HFF-Myc (cell line): ENCODE data around the gene ANHX.

Source experiments
- DNase-seq: peaks from one replicate; pipeline ENCODE4 v3.0.0-alpha.2; 2011; ENCODE audit warnings: low read depth; ENCODE audit errors: extremely low read depth
- H3K4me3 ChIP-seq: replicated peaks from 2 replicates; pipeline ENCODE4 v1.5.1; 2011; ENCODE audit warnings: low read depth, mild to moderate bottlenecking, control low read depth, low read length
- TF ChIP-seq, protein P1 (sequence below): IDR thresholded peaks from 2 replicates; pipeline ENCODE4 v1.5.1; 2012; ENCODE audit warnings: mild to moderate bottlenecking, low read depth, low read length, control low read depth; ENCODE audit errors: missing control alignments

The ANHX gene

DNA sequence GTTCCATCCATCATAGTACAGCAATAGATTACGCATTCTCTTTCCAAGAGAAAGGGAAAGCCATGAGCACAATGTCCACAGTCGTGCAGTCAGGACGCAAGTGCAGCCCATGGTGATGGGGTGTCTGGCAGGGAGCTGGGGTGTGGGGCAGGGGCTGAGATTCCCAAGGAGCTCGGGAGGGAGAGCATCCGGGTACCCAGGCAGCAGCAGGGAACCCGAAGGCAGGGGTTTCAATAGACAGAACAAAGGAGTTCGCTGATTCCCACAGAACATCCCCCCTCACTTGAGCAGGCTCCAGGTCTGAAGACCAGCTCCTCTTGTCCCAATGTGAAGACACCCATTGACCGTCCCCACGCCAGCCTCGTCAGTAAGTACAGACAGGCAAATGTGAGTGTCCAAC, 13.5 kb downstream of the ANHX start:
- H3K4me3 ChIP-seq: no peak overlapping the region
- TF ChIP-seq, protein P1, sequence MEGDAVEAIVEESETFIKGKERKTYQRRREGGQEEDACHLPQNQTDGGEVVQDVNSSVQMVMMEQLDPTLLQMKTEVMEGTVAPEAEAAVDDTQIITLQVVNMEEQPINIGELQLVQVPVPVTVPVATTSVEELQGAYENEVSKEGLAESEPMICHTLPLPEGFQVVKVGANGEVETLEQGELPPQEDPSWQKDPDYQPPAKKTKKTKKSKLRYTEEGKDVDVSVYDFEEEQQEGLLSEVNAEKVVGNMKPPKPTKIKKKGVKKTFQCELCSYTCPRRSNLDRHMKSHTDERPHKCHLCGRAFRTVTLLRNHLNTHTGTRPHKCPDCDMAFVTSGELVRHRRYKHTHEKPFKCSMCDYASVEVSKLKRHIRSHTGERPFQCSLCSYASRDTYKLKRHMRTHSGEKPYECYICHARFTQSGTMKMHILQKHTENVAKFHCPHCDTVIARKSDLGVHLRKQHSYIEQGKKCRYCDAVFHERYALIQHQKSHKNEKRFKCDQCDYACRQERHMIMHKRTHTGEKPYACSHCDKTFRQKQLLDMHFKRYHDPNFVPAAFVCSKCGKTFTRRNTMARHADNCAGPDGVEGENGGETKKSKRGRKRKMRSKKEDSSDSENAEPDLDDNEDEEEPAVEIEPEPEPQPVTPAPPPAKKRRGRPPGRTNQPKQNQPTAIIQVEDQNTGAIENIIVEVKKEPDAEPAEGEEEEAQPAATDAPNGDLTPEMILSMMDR: no peak
- no peak for DNase-seq

DNA sequence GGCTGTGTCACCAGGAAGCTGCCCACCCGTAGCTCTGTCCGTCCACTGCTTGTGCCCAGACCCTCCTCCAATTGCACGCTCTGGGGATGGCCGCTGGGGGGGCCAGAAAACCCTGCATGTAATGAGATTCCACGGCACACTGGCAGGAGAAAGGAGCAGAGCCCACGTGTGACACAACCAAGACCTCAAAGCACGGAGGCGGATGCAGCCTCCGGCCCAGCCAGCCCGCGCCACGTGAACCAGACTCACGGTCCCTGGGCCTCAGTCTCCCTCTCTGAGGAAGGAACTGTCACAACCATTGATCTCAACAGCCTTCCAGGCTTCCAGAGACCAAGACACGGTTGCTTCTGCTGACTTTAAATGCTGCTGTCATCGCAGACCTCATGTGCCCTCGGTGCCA, 14.4 kb downstream of the ANHX start:
- no peak overlapping the region for H3K4me3 ChIP-seq
- TF ChIP-seq, protein P1: no peak
- no peak for DNase-seq

DNA sequence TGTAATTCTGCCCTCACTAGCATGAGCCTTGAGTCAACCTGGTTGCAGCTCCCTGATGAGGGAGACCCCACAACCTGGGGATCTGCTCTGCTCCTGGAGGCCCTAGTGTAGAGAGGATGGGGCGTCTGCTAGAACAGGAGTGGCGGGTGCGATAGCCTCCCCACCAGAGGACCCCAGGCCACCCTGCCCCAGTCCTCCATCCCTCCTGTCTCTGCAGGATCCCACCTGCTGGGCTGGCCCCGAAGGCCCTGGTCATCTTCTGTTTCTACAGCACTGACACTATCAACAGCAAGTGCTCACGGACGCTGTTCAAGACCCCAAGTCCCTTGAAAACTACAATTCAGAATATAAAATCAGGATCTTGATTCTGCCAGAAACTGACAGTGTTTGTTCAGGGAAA, 15.2 kb downstream of the ANHX start:
- TF ChIP-seq, protein P1: no peak
- no peak for DNase-seq
- no peak overlapping the region for H3K4me3 ChIP-seq

DNA sequence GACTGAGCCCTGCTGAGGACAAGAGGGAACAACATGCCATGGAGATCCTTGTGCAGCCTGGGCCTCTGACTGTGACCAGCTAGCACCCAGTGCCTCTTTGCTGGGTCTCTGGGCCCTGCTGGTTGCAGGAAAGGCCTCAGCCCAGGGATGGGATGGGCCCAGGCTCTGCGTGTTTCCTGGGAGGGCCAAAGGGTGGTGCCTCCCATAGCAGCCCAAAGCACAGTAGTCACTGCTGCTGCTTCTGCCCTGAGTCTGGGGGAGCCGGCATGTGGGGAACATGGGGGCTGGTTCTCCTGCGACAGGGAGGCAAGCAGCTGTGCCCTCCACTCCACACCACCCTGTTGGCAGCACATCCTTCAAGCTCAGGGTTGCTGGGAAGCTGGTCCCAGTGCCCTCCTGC, 18.5 kb downstream of the ANHX start:
- DNase-seq: no peak
- TF ChIP-seq, protein P1: no peak
- H3K4me3 ChIP-seq: no peak overlapping the region

DNA sequence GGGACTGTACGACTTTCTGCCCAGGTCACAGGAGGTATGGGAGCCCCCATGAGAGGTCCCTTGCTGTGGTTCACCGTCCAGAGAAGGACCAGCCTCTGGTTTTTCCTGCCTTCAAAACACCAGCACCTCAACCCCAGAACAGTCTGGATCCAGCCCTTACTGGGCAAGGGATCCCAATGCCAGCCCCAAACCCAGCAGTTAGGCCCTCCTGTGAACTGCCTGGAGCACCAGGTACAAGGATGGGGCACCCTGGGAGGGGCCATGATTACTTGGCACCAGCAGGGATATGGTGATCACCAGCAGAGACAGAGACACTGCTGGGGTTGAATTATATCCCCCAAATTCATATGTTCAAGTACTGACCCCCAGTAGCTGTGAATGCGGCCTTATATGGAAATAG, 20.0 kb downstream of the ANHX start:
- H3K4me3 ChIP-seq: no peak overlapping the region
- TF ChIP-seq, protein P1: no peak
- no peak for DNase-seq

DNA sequence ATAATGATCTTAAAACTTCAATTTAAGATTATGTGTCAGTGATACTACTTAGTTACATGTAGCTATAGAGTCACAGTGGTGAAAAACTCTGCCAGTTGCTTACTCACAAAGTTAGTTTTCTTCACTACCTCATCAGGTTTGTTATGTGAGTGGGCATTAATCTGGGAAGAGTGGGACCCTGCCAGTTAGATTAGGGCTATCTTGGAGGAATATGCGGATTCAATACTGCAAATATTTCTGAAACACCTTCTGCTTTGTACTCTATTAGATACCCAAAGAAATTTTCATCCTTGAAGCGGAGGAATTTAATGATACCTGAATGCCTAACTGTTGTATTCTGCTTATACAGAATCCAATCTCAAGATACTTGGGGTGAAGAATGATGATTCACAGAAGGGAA, 29.3 kb downstream of the ANHX start:
- H3K4me3 ChIP-seq: no peak overlapping the region
- DNase-seq: no peak
- TF ChIP-seq, protein P1: no peak

DNA sequence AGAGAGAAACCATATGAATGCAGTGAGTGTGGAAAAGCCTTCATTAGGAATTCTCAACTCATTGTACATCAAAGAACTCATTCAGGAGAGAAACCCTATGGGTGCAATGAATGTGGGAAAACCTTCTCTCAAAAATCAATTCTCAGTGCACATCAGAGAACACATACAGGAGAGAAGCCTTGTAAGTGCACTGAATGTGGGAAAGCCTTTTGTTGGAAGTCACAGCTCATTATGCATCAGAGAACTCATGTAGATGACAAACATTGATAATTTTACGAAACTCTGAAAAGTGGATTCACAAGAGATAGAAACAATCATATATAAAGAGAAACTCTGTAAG, 31.4 kb downstream of the ANHX start:
- no peak for DNase-seq
- no peak overlapping the region for H3K4me3 ChIP-seq
- TF ChIP-seq, protein P1: no peak
